Liver (tissue), 4 donors: ENCODE results near the gene PRRG3. TPM values are rescaled to one million over a fixed set of nuclear protein-coding genes. Genes with fewer than 3 reads are reported as not detected.

Experiments
- polyA plus RNA-seq, 2 donors: library from polyadenylated mRNA; stranded (reverse) in 1 of 2; unstranded in 1 of 2; fragments of 200-250 nt in 1 of 2; fragments of >200 nt in 1 of 2; fragmentation: Nextera tagmentation in 1 of 2; extraction: Ambion mirVana in 1 of 2; gene quantifications; one replicate each; pipeline versions ENCODE4 v1.2.1 to v1.2.3, GENCODE V29; 2013 to 2015
- total RNA-seq, 2 donors: library from RNA; depleted of rRNA; stranded (reverse); fragments of >200 nt; gene quantifications; one replicate each; pipeline ENCODE4 v1.2.3, GENCODE V29; 2014
- donor health status: healthy.
- donor health status: healthy.
- donor health status: healthy.

Gene PRRG3
- total and polyA plus RNA-seq, 4 donors: under 0.01 to 0.05 (median 0.01) TPM; not detected in 1

Other genes with a start within 250 kb of the PRRG3 start
- not detected for gene PASD1, start 131.8 kb upstream of the PRRG3 start, total RNA-seq
- not detected for gene PASD1, start 131.8 kb upstream of the PRRG3 start, polyA plus RNA-seq
- gene FATE1, start 20.6 kb downstream of the PRRG3 start, total RNA-seq: not detected
- gene FATE1, start 20.6 kb downstream of the PRRG3 start, polyA plus RNA-seq: not detected
- not detected for gene CNGA2, start 39.3 kb downstream of the PRRG3 start, total RNA-seq
- gene CNGA2, start 39.3 kb downstream of the PRRG3 start, polyA plus RNA-seq: not detected
- gene MAGEA4, start 217.4 kb downstream of the PRRG3 start, total RNA-seq: not detected
- gene MAGEA4, start 217.4 kb downstream of the PRRG3 start, polyA plus RNA-seq: not detected